GM19452 (cell line): ENCODE results near the gene CHDH.

Source experiments
- ATAC-seq: cut with Tn5 transposase; IDR thresholded peaks from one replicate; pipeline ENCODE4 v1.9.1; 2021; ENCODE audit not compliant: unreplicated experiment

CHDH gene

GRCh38 chr3:53824795-53825194 is 21.4 kb downstream of the CHDH start:
- no peak for ATAC-seq

GRCh38 chr3:53823956-53824657 is 22.1 kb downstream of the CHDH start:
- ATAC-seq: no peak

GRCh38 chr3:53823026-53823955 is 22.9 kb downstream of the CHDH start:
- no peak for ATAC-seq

- no peak for ATAC-seq
Observed at GRCh38 chr3:53822331-53822741, 23.9 kb downstream of the CHDH start.

GRCh38 chr3:53821631-53822121 is 24.5 kb downstream of the CHDH start:
- no peak for ATAC-seq

GRCh38 chr3:53820756-53821580 is 25.3 kb downstream of the CHDH start:
- no peak for ATAC-seq

GRCh38 chr3:53820084-53820483 is 26.1 kb downstream of the CHDH start:
- no peak for ATAC-seq

GRCh38 chr3:53819163-53819868 is 26.9 kb downstream of the CHDH start:
- no peak for ATAC-seq

- no peak for ATAC-seq
Observed at GRCh38 chr3:53818221-53819162, 27.7 kb downstream of the CHDH start.

- no peak for ATAC-seq
Observed at GRCh38 chr3:53817809-53818208, 28.4 kb downstream of the CHDH start.

- ATAC-seq: no peak
Observed at GRCh38 chr3:53817211-53817610, 29.0 kb downstream of the CHDH start.

GRCh38 chr3:53816425-53816824 is 29.8 kb downstream of the CHDH start:
- ATAC-seq: no peak

GRCh38 chr3:53815651-53816050 is 30.6 kb downstream of the CHDH start:
- ATAC-seq: no peak

GRCh38 chr3:53815067-53815466 is 31.2 kb downstream of the CHDH start:
- no peak for ATAC-seq

- ATAC-seq: no peak
Observed at GRCh38 chr3:53813876-53814275, 32.3 kb downstream of the CHDH start.

- no peak for ATAC-seq
Observed at GRCh38 chr3:53813229-53813628, 33.0 kb downstream of the CHDH start.

- no peak for ATAC-seq
Observed at GRCh38 chr3:53812434-53812833, 33.8 kb downstream of the CHDH start.

GRCh38 chr3:53811143-53811927 is 34.9 kb downstream of the CHDH start:
- no peak for ATAC-seq
